ENCODE results near the gene CLNK.

CLNK gene

DNA sequence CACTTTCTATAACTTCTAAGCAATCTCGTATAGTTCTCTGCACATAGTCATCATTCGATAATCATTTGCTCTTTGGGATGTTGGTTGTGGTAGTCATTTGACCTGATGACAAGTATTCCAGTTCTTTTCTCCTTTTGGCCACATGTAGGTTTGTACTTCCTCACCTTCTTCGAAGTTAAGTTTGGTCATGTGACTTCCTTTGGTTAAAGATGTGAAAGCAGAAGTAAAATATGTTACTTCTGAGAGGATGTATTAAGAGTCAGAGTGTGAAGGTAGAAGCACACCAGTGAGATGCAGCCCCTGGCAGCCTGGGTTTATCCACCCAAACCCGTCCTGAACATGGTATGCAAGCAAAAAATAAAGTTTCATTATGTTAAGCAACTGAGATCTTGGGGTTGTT, 178.5 kb downstream of the CLNK start:
- DNase-seq (ENCODE audit: low read depth, low spot score): no peak

- no peak for DNase-seq (ENCODE audit: low read depth, low spot score)
Observed at GRCh38 chr4:10504570-10505179, 179.9 kb downstream of the CLNK start.

DNA sequence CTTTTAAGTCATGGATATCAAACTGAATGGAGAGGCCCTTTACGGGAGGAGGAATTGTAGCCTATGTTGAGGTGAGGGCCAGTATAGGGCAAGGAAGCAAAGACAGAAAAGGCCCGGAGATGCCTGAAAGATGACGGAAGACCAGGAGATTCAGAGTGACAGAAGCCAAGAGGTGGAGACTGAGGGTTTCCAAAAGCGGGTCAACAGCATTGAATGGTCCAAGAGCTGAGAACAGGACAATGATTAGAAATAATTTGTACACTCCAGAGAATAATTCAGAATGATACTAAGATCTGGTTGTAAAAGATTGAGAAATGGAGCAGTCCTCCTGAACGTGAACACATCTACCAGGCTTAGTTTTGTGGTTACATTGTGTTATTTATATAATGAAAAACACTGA, 181.9 kb downstream of the CLNK start:
- DNase-seq (ENCODE audit: low read depth, low spot score): no peak

DNA sequence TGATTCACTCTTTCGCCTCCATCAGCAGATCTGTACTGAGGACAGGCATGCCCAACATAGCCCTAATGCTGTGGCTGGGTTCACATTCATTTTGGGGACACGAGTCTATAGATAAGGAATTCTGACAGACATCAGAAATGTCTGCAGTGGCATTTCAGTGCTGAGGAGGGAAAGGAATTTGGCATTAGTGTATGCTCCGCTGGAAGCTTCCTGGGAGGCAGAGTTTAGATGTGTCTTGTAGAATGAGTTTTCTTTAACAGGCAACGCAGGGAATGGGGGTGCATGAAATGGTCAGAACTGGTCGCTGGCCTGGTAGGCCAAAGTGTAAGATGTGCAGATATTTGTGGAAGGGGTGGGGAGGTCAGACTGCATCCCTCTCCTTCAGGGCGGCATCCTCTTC, 183.8 kb downstream of the CLNK start:
- no peak for DNase-seq (ENCODE audit: low read depth, low spot score)

DNA sequence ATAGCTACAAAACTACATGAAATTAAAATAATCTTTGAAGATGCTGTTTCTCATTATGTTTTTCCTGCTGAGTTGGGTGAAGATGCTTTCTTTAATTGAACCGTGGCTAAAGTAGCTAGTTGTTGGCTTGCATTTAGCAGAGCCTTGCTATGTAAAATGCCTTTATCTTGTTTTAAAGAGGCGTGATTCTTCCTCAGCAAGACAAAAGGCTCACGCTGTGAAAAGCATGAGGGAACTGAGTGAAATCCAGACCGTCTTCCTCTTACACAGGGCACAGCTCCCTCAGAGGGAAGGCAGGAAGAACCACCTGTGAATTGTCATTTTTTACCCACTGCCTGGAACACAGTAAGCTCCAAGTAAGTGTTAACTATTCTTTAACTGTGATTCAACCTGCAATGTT, 188.4 kb downstream of the CLNK start:
- DNase-seq (ENCODE audit: low read depth, low spot score): no peak

GRCh38 chr4:10495651-10496050, 188.9 kb downstream of the CLNK start:
- DNase-seq (ENCODE audit: low read depth, low spot score): no peak

DNA sequence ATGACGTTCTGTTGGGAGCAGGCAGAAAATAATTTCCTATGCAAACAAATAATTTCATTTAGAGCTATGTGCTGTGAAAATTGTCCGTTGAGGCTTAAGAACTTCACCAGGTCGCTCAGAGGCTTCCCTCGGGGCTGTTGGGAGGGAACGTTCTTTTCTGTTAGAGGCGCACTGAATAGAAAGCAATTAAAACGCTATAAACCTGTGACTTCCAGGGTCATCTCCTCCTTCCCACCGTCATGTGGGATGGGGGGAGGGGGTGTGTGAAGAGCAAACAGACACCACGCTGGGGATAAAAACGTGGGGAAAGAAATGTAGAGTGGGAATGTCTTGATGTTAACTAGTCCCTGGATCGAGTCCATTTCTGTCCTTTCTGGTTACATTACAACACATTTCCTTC, 192.1 kb downstream of the CLNK start:
- no peak for DNase-seq (ENCODE audit: low read depth, low spot score)

- DNase-seq (ENCODE audit: low read depth, low spot score): no peak
Observed at GRCh38 chr4:10491401-10491800, 193.2 kb downstream of the CLNK start.

- no peak for DNase-seq (ENCODE audit: low read depth, low spot score)
Observed at GRCh38 chr4:10490996-10491395, 193.6 kb downstream of the CLNK start.

DNA sequence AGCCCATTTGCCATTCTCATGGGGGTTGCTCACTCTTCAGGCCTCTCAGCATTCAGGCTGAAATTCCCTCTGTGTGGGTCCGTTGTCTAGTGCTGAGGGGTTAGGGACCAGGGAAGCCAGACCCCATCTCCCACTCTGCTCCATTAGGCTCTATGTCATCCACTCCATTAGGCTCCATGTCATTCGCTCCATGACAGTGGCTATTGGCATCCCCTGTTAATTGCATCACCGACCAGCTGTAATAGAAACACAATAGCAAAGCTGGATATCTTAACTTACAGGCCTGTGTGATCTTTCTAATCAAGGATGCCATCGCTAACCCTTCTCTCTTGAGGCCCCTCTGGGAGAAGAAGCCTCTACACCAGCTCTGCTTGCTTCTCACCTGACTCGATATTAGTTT, 201.7 kb downstream of the CLNK start:
- no peak for DNase-seq (ENCODE audit: low read depth, low spot score)

DNA sequence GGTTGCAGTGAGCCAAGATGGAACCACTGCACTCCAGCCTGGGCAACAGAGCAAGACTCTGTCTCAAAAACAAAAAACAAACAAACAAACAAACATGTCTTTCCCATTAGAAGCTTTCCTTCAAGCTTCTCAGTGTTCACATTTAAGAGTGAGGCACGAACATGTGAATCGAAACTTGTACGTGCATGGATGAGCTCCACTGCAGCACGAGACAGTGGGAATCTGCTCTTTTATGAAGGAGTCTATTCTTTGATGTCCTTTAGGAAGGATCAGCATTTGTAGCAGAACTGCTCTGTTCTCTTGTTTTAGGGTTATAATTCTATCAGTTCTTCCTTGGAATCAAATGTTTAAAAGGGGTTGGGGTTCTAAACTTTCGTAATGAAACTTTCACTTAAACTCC, 204.0 kb downstream of the CLNK start:
- no peak for DNase-seq (ENCODE audit: low read depth, low spot score)

DNA sequence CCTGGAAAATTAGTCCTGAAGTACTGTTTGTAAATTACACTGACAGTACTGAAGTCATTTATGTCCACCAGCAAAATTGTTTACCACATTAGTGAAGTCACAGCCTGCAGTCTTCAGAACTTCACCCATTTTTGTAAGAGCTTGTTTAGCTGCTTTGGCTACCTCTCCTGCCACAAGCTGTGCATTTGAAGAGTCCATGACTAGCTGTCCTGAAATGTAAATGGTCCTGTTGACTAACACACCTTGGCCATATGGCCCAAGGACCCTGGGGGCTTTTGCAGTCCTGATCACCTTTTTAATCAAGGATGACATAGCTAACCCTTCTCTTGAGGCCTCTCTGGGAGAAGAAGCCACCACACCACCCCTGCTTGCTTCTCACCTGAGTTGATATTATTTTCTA, 205.9 kb downstream of the CLNK start:
- no peak for DNase-seq (ENCODE audit: low read depth, low spot score)

GRCh38 chr4:10470505-10470904, 214.1 kb downstream of the CLNK start:
- no peak for DNase-seq (ENCODE audit: low read depth, low spot score)

DNA sequence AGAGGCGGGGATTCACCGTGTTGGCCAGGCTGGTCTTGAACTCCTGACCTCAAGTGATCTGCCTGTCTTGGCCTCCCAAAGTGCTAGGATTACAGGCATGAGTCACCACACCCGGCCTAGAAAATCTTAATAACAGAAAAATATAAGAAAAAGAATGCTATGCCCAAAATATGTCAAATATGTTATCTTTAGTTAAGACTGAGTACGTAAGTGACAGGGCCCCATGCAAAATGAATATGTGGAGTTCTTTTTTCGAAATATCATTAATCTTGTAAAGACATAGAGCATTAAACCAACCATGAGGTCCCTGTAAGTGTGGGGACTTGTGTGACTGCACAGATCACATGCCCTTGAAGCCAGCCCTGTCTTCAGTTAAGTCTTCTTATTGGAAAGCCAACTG, 218.4 kb downstream of the CLNK start:
- DNase-seq (ENCODE audit: low read depth, low spot score): no peak

DNA sequence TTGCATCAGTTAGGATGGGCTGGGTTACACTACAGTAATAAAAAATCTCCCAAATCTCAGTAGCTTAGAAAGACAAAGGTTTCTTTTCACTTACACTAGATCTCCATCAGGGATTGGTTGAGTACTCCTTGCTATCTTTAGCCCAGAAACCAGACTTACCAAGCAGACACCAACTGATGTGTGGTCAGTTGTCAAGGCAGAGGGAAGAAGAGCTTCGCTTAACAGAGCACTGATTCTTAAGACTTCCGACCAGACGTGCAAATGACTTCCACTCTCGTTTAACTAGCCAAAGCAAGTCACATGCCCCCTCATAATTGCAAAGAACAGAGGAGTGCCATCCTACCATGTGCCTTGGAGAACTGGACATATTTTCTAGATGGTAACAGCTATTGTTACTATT, 221.7 kb downstream of the CLNK start:
- no peak for DNase-seq (ENCODE audit: low read depth, low spot score)

DNA sequence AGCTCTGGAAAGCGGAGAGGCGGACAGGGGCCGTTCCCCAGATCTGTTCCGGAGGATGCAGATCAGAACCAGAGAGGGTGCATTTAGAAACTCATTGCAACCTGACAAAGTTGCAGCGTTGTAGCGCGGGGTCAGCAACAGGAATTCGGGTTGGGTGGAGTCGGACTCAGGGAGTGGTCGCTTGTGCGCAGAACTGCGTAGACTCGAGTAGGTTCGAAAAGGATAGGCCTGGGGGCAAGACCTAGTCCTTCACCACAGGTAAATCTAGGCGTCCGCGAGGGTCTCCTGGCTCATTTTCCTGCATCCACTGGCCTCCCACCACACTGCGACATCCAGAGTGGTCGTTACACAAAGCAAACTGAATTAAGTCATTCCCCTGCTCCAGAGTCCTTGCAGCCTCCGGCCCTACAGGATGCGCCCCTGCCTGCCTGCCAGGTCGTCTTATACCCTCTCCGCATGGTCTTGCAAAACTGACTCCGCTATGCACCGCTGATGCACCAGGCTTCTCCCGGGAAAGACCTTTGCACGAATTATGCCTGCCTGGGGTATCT, 222.6 kb downstream of the CLNK start:
- DNase-seq (ENCODE audit: low read depth, low spot score): no peak

- no peak for DNase-seq (ENCODE audit: low read depth, low spot score)
Observed at GRCh38 chr4:10461091-10461849, 223.3 kb downstream of the CLNK start.

GRCh38 chr4:10460313-10461047, 224.1 kb downstream of the CLNK start:
- no peak for DNase-seq (ENCODE audit: low read depth, low spot score)

GRCh38 chr4:10459305-10459704, 225.3 kb downstream of the CLNK start:
- no peak for DNase-seq (ENCODE audit: low read depth, low spot score)

DNA sequence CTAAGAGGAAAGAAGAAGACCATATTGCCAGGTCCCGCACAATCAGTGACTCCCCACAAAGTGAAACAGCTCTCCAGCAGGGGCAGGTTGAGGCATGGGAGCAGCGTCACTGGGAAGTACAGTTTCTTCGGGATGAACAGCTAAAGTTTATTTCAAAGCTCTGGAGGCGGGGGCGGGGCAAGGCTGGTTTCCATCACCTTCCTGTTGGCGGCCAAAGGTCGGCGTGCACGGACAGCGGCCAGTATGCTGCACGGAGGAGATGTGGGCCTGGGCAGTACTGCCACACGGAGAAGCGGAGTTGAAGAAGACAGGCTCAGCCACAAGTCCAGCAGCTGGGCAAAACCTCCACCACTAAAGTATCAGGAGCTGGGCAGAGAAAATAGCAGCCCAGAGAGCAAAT, 226.4 kb downstream of the CLNK start:
- DNase-seq (ENCODE audit: low read depth, low spot score): no peak

GRCh38 chr4:10457255-10457801, 227.2 kb downstream of the CLNK start, which contains the start of gene ZNF518B:
Gene ZNF518B, minus strand, starts transcription at chr4:10457426. Its CDS starts 11,098 bp downstream, at chr4:10446328.
- no peak for DNase-seq (ENCODE audit: low read depth, low spot score)

DNA sequence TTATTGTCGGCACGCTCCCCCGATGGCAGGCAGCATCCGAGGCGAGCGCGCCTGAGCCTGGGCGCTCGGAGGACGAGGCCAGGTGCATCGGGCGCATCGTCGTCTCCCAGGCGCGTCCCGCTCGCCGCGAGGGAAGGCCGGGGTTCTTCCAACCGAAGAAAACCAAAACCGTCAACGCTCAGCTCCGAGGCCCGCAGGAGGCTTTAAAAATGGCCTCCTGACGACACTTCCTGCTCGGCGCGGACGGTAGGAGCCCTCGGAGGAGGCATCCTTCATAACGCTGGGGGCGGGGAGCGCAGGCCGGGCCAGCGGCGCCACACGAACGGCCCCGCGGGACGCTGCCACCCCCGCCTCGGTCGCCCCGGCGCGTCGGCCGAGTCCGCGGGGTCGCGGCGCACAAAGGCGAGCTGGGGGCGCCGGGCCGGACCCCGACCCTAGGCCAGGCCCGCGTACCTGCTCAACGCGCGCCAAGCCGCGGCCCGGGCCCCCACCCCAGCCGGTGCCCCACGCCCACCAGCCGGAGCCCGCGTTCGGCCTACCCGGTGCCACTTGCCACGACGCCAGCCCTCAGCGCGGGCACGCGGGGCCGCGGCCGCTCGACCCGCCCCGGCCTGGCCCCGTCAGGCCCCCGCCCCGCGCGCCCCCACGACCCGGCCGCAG, 227.8 kb downstream of the CLNK start:
- no peak for DNase-seq (ENCODE audit: low read depth, low spot score)

Measured in brain pericyte (primary cell).